Effector CD8-positive, alpha-beta T cell (primary cell): Measurements from ENCODE around the gene ACTA1.
"Not testable (repeated sequence)": the region's sequence is repeated elsewhere in the genome, so short reads cannot be mapped to it uniquely, and the experiment has no call there.

Experiments used
- DNase-seq: peaks from one replicate; lab custom pipeline; 2025; lab: John Stamatoyannopoulos, UW

ACTA1 gene

DNA sequence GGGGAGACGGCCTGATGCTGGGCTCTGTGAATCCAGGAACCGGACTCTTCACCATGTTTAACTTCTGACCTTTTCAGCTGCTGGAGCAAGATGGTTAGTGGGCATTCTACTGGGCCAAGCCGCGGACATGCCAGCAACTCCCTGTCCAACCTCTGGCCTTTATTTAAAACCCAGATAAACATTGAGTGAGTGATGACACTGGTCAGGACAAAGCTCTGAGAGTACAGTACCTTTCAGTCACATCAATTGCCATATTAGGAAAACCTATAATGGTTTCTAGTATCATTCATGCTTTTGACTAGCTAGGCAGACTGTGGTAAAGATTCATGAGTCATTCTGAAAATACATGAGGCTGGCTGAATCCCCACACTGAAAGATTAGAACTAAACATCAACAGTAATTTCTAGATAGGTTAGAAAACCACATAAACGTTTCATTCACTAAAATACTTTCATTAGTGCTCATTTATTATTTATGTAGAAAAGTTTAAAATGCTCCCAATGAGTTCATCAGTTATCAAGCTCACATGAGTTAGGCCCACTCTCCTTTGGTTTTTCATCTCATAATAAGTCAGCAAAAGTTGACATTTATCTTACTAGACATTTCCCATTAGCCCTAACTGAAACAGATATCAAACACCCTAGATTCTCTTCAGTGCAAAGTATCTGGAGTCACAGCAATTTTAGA, 7.1 kb upstream of the ACTA1 start:
- DNase-seq = no peak

DNA sequence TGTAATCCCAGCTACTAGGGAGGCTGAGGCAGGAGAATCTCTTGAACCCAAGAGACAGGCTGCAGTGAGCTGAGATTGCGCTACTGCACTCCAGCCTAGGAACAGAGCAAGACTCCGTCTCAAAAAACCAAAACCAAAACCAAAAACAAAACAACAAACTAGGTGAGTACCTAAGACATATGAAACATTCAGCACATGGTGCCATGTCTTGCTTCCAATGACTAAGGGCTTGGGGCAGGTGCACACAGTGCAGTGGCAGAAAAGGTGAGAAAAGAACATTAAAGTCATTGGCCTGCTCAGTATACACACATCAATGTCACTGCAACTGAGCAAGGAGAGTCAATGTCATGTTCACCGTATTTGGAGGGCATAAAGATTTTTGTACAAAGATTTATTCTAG, 4.1 kb upstream of the ACTA1 start:
- no peak for DNase-seq

DNA sequence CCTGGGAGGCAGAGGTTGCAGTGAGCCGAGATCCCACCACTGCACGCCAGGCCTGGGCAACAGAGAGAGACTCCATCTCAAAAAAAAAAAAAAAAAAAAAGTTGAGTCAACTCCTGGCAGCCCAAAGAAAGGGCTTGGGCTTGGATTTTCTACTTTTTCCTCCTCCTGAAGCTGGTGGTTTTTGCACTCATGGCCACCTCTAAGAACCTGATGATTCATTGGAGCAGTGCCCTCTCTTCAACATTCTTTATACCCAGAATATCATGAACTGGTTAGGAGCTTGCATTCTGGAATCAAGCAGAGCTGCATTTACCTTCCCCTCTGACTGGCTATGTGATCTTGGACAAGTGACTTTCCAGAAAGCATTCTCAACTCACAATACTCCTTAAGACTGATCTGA, 3.5 kb upstream of the ACTA1 start:
- no peak for DNase-seq

DNA sequence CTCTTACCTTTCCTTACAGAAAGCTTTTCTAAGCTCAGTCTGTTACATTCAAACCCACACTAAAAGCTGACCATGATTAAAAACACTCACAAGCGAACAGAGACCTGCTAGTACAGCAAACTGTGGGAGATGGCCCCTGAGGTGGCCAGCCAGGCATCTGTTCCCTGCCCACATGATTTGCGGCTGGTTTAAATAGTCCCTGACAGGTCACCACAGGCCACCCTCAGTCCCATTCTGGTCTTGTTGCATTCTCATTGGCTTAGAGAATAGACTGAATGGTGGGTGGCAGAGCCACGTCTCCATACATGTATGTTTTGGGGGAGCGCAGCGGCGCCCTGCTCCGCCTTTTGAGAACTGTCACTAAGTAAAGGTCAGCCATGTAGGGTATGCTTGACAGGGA, 2.3 kb upstream of the ACTA1 start:
- no peak for DNase-seq

DNA sequence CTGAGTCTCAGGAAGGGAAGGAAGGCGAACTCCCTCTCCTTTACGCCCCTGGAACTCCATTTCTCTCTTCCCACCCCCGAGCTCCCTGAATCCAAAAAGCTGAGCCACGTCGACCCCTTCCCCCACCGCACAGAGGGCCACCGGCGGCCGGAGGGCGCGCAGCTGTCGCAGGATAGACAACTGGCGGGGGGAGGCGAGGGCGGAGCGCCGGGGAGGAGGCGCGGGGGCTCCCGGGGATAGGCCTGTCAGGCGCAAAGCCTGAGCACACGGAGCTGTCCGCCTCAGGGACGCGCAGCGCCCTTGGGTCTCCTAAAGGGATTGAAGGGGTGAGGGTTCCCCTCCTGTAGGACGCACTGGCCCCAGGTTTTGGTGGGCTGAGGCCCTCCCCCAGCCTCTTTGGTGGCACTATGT, 752 bp upstream of the ACTA1 start:
- DNase-seq = no peak

DNA sequence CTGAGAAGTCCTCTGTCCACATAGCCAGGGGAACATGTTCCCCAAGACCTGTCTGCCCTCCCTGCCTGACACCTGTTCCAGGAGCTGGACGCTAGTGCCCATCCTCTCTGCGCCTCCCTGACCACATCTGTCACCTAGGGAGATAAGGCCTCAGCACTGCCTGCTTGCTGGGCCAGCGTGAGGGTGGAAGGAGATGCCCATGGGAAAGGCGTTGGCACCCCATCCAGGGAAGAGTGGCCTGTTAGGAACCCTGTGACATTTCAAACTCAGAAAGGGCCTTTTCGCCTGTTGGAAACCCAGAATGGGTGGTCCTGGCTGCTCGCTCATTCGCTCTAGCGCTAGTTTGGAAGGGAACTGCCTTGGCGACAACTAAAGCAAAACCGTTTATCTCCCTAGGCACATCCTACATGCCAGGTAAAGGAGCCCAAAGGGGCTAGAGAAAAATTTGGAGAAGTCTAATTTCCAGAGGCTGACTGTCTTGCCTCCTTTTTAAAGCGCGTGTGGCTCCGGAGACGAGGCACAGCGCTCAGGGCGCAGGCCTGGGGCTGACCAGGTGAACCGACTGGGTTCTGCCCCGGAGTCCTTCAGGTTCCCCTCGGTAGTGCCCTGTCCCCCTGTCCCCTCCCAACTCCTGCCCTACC, 410 bp downstream of the ACTA1 start:
- no peak for DNase-seq

DNA sequence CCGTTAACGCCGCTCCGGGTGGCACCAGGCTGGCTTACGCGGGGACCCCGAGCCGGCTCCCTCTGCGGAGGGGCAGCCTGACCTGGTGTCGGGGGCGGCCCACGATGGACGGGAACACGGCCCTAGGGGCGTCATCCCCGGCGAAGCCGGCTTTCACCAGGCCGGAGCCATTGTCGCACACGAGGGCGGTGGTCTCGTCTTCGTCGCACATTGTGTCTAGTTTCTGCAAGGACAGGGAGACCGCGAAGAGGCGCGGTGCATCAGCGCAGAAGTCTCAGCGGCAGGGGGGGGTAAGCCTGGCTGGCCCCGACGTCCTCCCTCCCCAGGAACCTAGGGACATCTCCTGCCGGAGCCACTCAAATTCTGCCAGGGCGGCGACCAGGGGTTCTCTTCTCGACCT, 989 bp downstream of the ACTA1 start:
- no peak for DNase-seq

DNA sequence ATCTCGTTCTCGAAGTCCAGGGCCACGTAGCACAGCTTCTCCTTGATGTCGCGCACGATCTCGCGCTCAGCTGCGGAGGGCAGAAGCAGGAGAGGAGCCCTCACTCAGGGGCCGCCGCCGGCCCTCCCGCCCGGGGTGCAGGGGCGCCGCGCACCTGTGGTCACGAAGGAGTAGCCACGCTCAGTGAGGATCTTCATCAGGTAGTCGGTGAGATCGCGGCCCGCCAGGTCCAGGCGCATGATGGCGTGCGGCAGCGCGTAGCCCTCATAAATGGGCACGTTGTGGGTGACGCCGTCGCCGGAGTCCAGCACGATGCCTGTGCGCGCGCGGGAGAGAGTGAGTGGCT, 1.8 kb downstream of the ACTA1 start:
- no peak for DNase-seq

DNA sequence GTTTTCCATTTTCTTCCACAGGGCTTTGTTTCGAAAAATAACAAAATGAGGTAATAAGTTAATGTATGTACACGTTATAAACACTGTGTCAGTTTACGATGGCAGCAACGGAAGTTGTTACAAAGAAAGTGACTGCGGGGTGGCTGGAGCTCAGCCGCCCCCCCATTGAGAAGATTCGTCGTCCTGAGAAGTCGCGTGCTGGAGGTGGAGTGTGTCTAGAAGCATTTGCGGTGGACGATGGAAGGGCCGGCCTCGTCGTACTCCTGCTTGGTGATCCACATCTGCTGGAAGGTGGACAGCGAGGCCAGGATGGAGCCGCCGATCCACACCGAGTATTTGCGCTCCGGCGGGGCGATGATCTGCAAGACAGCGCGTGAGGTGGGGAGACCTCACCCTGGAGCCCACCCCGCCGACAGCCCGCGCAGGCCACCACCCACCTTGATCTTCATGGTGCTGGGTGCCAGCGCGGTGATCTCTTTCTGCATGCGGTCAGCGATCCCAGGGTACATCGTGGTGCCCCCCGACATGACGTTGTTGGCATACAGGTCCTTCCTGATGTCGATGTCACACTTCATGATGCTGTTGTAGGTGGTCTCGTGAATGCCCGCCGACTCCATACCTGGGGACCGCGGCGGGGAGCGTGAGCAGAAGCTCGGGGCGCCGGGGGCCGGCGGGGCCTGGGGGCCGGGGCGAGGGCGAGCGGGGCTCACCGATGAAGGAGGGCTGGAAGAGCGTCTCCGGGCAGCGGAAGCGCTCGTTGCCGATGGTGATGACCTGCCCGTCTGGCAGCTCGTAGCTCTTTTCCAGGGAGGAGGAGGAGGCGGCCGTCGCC, 2.4 kb downstream of the ACTA1 start:
- DNase-seq = no peak

DNA sequence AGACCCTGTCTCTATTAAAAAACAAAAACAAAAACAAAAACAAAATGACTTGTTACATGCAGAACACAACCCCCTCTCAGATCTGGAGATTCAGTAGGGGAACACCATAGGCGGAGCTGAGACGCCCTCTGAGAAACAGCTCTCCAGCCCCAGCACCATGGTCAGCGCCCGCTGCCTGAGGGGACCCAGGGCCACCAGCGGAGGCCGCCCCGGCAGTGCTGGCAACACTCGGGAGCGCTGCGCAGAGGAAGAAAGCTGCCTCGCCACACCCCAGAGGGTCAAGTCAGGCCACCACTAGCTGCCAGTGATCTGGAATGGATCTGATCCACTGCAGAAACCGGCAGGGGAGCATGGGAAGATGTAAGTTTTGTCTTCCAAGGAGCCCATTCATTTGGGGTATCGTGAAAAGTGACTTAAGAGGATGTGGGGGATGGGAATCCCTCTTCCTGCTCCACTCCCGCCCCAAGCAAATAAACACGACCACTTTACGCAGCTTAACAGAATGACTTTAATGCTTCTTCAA, 3.1 kb downstream of the ACTA1 start:
- peak; percentile 6 for DNase-seq

DNA sequence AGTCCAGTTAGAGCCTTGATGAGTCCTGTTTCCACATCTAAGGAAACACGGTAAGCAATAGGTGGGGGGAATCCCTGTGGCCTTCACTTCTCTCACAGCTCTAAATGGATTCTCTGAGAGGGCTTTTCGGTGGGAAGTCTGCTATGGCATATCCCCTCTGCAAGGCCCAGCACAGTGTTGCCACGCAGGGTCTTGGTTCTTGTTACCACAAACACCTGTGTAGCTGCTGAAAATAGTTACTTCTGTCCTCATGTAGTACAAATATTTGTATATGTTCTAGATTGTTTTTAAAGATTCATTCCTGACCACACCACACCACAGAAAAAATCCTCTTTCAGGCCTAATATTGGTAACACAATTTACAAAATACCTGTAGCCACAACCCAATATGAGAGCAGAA, 5.6 kb downstream of the ACTA1 start:
- no peak for DNase-seq

DNA sequence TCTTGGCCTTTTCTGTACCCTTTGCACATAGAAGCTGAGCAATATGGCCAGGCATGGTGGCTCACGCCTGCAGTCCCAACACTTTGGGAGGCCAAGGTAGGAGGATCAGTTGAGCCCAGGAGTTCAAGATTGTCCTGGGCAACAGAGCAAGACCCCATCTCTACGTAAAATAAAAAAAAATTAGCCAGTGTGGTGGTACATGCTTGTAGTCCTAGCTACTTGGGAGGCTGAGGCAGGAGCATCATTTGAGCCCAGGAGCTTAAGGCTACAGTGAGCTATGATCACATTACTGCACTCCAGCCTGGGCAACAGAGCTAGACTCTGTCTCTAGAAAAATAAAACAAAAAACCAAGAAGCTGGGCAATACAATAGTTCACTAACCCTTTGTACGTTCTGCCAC, 6.3 kb downstream of the ACTA1 start:
- no peak for DNase-seq

DNA sequence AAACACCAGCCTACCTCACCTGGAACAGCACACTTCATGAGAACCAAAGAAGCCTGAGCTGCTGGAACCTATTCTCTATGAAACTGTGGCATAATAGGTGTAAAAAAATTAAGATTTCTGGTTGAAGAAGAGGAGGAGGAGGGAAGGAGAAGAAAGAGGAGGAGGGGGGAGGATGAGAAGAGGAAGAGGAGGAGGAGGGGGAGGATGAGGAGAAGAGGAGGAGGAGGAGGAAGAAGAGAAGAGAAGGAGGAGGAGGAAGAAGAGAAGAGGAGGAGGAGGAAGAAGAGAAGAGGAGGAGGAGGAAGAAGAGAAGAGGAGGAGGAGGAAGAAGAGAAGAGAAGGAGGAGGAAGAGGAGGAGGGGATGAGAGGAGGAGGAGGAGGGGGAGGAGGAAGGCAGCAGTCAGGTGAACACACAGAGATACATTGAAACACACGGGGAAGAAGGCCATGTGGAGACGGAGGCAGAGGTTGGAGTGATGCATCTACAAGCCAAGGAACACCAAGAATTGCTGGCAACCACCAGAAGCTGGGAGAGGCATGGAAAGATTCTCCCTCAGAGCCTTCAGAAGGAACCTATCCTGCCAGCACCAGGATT, 8.2 kb downstream of the ACTA1 start:
- no peak for DNase-seq

DNA sequence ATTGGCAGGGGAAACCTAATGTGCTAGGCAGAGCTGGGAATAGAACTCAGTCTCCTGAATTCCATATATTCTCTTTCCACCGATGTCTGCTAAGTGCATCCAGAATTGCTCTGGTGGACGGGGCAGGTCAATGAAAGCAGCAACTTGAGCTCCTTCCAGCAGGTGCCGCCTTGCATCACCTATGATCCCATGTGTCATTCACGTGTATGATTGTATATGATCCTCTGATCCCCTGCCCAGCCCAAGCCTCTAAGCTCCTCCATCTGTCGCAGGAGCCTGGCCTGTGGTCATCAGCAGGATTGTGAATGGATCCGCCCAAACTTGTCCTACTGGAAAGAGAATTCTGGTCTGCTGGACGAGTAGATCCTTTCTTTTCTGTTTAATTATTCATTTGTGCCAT, 13.1 kb downstream of the ACTA1 start:
- no peak for DNase-seq

DNA sequence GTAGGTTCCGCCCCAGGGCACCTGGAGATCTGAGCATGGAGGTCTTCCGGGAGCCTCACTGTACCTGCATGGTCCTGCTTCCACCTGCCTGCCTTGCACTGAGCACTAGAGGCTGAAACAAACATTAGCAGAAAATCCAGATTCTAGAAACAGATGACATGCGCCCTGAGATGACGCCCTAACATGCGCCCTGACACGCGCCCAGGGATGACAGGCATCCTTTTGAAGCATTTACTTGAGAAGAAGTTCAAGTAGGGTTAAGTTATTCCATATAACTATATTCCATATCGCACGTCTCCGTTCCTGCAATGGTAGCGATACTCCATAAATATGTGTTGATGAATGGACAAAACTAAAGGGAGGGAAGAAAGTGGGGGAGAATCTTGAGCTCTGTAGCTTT, 13.7 kb downstream of the ACTA1 start:
- DNase-seq = no peak

DNA sequence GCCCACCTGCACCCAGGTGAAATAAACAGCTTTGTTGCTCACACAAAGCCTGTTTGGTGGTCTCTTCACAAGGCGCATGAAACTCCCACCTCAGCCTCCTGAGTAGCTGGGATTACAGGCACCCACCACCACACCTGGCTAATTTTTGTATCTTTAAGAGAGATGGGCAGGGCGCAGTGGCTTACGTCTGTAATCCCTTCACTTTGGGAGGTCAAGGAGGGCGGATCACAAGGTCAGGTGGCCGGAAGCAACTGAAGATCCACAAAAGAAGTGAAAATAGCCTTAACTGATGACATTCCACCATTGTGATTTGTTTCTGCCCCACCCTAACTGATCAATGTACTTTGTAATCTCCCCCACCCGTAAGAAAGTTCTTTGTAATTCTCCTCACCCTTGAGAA, 15.3 kb downstream of the ACTA1 start:
- not testable (repeated sequence) for DNase-seq

DNA sequence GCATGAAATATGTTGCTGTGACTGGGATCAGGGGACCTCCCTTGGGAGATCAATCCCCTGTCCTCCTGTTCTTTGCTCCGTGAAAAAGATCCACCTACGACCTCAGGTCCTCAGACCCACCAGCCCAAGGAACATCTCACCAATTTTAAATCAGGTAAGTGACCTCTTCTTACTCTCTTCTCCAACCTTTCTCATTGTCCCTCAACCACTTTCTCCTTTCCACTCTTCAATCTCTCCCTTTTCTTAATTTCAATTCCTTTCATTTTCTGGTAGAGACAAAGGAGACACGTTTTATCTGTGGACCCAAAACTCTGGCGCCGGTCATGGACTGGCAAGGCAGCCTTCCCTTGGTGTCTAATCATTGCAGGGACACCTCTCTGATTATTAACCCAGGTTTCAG, 21.1 kb downstream of the ACTA1 start:
- not testable (repeated sequence) for DNase-seq

DNA sequence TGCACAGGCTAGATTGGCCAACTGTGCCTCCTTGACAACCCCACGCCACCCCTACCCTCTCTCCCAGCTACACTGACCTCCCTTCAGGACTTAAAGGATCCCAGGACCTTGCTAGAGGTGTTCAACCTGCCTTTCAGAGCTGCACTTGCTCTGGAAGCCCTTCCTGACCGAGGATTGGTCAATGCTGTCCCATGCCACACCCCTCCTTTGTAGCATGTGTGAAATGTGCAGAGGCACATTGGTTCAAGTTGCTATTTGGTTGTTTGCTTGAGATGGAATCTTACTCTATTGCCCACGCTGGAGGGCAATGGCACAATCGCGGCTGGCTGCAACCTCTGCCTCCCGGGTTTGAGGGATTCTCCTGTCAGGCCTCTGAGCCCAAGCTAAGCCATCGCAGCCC, 21.8 kb downstream of the ACTA1 start:
- DNase-seq = no peak

DNA sequence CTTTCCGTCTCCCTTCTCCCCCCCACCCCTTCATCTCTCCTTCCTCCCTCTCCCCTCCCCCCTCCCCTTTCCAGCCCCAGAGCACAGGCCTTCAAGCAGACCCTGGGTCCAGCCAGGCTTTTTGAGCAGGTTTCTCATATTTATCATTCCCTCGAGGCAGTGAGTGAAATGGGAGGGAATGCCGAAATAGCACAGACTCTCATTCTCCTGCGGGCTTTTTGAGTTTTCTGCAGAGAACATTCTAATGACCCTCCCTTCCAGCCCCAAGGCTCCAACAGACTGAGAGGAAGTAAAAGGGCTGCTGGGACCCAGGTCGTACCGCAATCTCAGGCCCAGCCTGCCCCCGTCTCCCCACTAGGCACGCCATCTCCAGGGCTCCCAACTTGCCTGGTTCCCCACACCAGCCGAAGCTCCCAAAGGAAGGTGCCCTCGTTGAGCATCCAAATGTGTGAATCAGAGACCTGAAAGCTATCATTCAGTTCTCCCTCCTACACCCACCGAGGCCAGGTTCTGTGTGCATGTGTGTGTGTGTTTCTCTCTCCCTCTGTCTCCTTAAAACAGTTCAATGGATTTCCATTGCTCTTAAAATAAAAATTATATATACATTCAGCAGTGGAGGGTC, 22.3 kb downstream of the ACTA1 start:
- DNase-seq = no peak

DNA sequence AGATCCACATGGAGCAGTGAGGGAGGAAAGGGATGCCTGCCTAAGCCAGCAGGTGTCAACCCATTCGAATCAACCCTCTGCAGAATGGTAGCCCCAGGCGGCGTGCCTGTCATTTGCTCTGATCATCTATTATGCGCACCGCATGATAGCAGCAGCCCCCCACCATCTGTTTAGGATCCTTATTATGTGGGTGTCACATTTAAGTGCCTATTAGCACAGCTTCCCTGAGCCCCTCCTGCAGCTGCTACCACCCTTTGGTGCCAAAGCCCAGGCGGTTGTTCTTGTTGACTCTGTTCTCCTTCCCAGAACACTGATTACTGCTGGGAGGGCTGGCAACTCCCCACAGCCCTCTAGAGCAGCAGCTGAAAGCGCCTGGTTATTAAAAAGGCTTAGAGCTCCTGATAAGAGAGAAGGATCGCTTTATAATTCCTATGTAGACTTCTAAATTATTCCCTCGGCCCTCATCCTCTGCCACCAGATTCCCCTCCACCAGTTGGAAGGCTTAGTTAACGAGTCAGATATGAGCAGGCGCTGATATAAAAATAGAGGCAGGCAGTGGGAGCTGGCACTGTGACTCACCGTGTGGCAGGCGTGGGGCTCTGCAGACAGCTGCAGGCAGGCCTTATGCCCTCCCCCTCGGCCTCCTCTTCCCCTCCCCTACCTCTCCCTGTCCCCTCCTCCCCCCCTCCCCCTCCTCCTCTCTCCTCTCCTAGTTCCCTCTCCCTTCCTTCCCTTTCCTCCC, 23.0 kb downstream of the ACTA1 start:
- DNase-seq = no peak

DNA sequence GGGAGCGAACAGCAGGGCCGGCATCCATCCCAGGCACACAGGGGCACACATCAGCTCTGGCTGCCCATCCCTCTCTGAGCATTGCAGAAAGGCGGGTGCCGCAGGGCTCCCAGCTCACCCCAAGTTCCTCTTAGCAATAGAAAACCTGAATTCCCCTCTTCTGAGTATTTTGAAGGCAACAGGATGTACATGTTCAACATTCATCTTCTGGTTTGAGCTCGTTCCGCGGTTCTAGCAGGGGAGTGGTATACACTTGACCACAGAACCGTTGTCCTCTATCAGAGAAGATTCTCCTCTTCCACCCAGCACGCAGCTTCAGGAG, 23.6 kb downstream of the ACTA1 start:
- no peak for DNase-seq
